IMR-90 (cell line): ENCODE measurements around the gene EFNB2. TPM values are rescaled to one million over a fixed set of nuclear protein-coding genes. Genes with fewer than 3 reads are reported as not detected.

Experiments used
- ATAC-seq: fragments of 200-7000 bp; cut with Tn5 transposase; 2 replicates; pipeline ENCODE4 v1.9.1; 2020; ENCODE audit warnings: low read depth, mild to moderate bottlenecking, moderate library complexity
- BruUV-seq: library from RNA; stranded (reverse); fragments of 400-500 nt; replicated peaks from 2 replicates; lab custom pipeline; 2021; lab: Mats Ljungman, UMichigan
- CTCF ChIA-PET: fragments of 300-600 bp; formaldehyde crosslinking; extraction: SDS; loops from one replicate; lab custom pipeline; 2021; ENCODE audit warnings: antibody characterized with exemption; lab: Yijun Ruan, JAX
- POLR2A ChIA-PET: fragments of 300-600 bp; sonication (Branson Sonifier 250); formaldehyde crosslinking; loops from one replicate; lab custom pipeline; 2022; ENCODE audit warnings: antibody characterized with exemption; ENCODE audit not compliant: unreplicated experiment; lab: Charles Lee
- DNase-seq: peaks from one replicate; pipeline ENCODE4 v3.0.0; 2013
- H2AFZ ChIP-seq: replicated peaks from 2 replicates; pipeline ENCODE3; 2013; ENCODE audit warnings: low read length, mild to moderate bottlenecking; ENCODE audit not compliant: poor library complexity
- H2AK5ac ChIP-seq: 2 replicates; pipeline ENCODE4 v1.6.1; 2013; ENCODE audit warnings: low read depth, low read length, inconsistent platforms
- H2AK9ac ChIP-seq: replicated peaks from 2 replicates; pipeline ENCODE3; 2013; ENCODE audit warnings: mild to moderate bottlenecking, low read depth, low read length, moderate library complexity; ENCODE audit not compliant: poor library complexity
- H2BK120ac ChIP-seq: 2 replicates; pipeline ENCODE4 v1.6.1; 2013; ENCODE audit warnings: low read depth, low read length, inconsistent platforms
- H2BK15ac ChIP-seq: 3 replicates; pipeline ENCODE4 v1.6.1; 2013; ENCODE audit warnings: low read depth, low read length, inconsistent platforms
- H2BK20ac ChIP-seq: 2 replicates; pipeline ENCODE4 v1.6.1; 2013; ENCODE audit warnings: low read depth, mild to moderate bottlenecking, inconsistent platforms, low read length, moderate library complexity
- H2BK5ac ChIP-seq: 2 replicates; pipeline ENCODE4 v1.6.1; 2013; ENCODE audit warnings: mild to moderate bottlenecking, low read depth, low read length, inconsistent platforms; ENCODE audit not compliant: poor library complexity, severe bottlenecking
- H3K14ac ChIP-seq: replicated peaks from 2 replicates; pipeline ENCODE4 v1.6.1; 2013; ENCODE audit warnings: low read depth, low read length, inconsistent platforms
- H3K18ac ChIP-seq: 2 replicates; pipeline ENCODE4 v1.6.1; 2013; ENCODE audit warnings: low read depth, low read length, control low read depth
- H3K23ac ChIP-seq: 2 replicates; pipeline ENCODE4 v1.6.1; 2013; ENCODE audit warnings: low read depth, low read length, inconsistent platforms
- H3K27ac ChIP-seq: 2 replicates; pipeline ENCODE4 v1.5.1; 2013; ENCODE audit warnings: mild to moderate bottlenecking, control low read depth, low read length; ENCODE audit not compliant: insufficient read depth
- H3K27me3 ChIP-seq: 2 replicates; pipeline ENCODE4 v1.6.1; 2013; ENCODE audit warnings: low read length; ENCODE audit not compliant: control insufficient read depth, insufficient read depth
- H3K36me3 ChIP-seq: 2 replicates; pipeline ENCODE4 v1.6.1; 2013; ENCODE audit warnings: low read length, mixed read lengths; ENCODE audit not compliant: control insufficient read depth, insufficient read depth
- H3K4ac ChIP-seq: 2 replicates; pipeline ENCODE4 v1.6.1; 2013; ENCODE audit warnings: low read depth, low read length, inconsistent platforms
- H3K4me1 ChIP-seq: 2 replicates; pipeline ENCODE4 v1.6.1; 2013; ENCODE audit warnings: low read length, mixed read lengths; ENCODE audit not compliant: control insufficient read depth, insufficient read depth
- H3K4me2 ChIP-seq: 2 replicates; pipeline ENCODE4 v1.6.1; 2013; ENCODE audit warnings: low read depth, mild to moderate bottlenecking, control low read depth, low read length, moderate library complexity
- H3K4me3 ChIP-seq: 2 replicates; pipeline ENCODE4 v1.5.1; 2013; ENCODE audit warnings: low read depth, mild to moderate bottlenecking, control low read depth, low read length, moderate library complexity; ENCODE audit not compliant: insufficient read depth
- H3K56ac ChIP-seq: 2 replicates; pipeline ENCODE4 v1.6.1; 2013; ENCODE audit warnings: low read length, inconsistent platforms; ENCODE audit not compliant: insufficient read depth; ENCODE audit errors: extremely low read depth
- H3K79me1 ChIP-seq, 2 experiments: 2 replicates each; pipeline ENCODE4 v1.6.1; 2013; ENCODE audit warnings: low read length in 2 of 2, inconsistent platforms in 1 of 2, low read depth in 1 of 2
- H3K9ac ChIP-seq: 2 replicates; pipeline ENCODE4 v1.6.1; 2013; ENCODE audit warnings: low read depth, low read length, control low read depth
- H3K9me1 ChIP-seq: 2 replicates; pipeline ENCODE4 v1.6.1; 2013; ENCODE audit warnings: low read length, inconsistent platforms; ENCODE audit not compliant: insufficient read depth
- H3K9me3 ChIP-seq: 2 replicates; pipeline ENCODE4 v1.6.1; 2013; ENCODE audit warnings: low read length; ENCODE audit not compliant: control insufficient read depth, insufficient read depth
- H4K20me1 ChIP-seq: 2 replicates; pipeline ENCODE4 v1.6.1; 2013; ENCODE audit warnings: low read length, inconsistent platforms; ENCODE audit not compliant: insufficient read depth
- H4K5ac ChIP-seq: 2 replicates; pipeline ENCODE4 v1.6.1; 2013; ENCODE audit warnings: mild to moderate bottlenecking, low read depth, low read length, control low read depth
- H4K8ac ChIP-seq, 2 experiments: 2 replicates each; pipeline ENCODE4 v1.6.1; 2013; ENCODE audit warnings: low read depth in 2 of 2, low read length in 2 of 2, control low read depth in 1 of 2, inconsistent platforms in 1 of 2
- H4K91ac ChIP-seq: 2 replicates; pipeline ENCODE4 v1.6.1; 2013; ENCODE audit warnings: low read depth, low read length, inconsistent platforms; ENCODE audit not compliant: insufficient read depth
- BHLHE40 ChIP-seq: fragments of 150-350 bp; IDR thresholded peaks from 2 replicates; pipeline ENCODE4 v1.6.1; 2016; ENCODE audit warnings: mild to moderate bottlenecking, low read depth, low read length
- CEBPB ChIP-seq: IDR thresholded peaks from 2 replicates; pipeline ENCODE4 v1.6.1; 2012; ENCODE audit warnings: low read depth, low read length, improper control_type of control experiment
- CTCF ChIP-seq: conservative IDR thresholded peaks from 2 replicates; pipeline ENCODE4 v1.5.1; 2012; ENCODE audit warnings: mild to moderate bottlenecking, low read depth, low read length, improper control_type of control experiment
- ELK1 ChIP-seq: fragments of 150-350 bp; IDR thresholded peaks from 2 replicates; pipeline ENCODE4 v1.6.1; 2016; ENCODE audit warnings: low read depth, mild to moderate bottlenecking, low read length, moderate library complexity, borderline replicate concordance
- FOS ChIP-seq: fragments of 150-350 bp; IDR thresholded peaks from 2 replicates; pipeline ENCODE4 v1.6.1; 2016; ENCODE audit warnings: low read depth, low read length
- MAFK ChIP-seq: IDR thresholded peaks from 2 replicates; pipeline ENCODE4 v1.6.1; 2012; ENCODE audit warnings: low read depth, low read length, improper control_type of control experiment
- MAZ ChIP-seq: IDR thresholded peaks from 2 replicates; pipeline ENCODE4 v1.6.1; 2012; ENCODE audit warnings: low read depth, mild to moderate bottlenecking, low read length, improper control_type of control experiment, moderate library complexity, borderline replicate concordance
- MXI1 ChIP-seq: IDR thresholded peaks from 2 replicates; pipeline ENCODE4 v1.6.1; 2012; ENCODE audit warnings: low read depth, mild to moderate bottlenecking, low read length, moderate library complexity, borderline replicate concordance
- POLR2A ChIP-seq: IDR thresholded peaks from 2 replicates; pipeline ENCODE4 v1.6.1; 2012; ENCODE audit warnings: mild to moderate bottlenecking, low read depth, low read length
- RAD21 ChIP-seq: IDR thresholded peaks from 2 replicates; pipeline ENCODE4 v1.6.1; 2012; ENCODE audit warnings: low read length, improper control_type of control experiment
- RCOR1 ChIP-seq: IDR thresholded peaks from 2 replicates; pipeline ENCODE4 v1.6.1; 2012; ENCODE audit warnings: mild to moderate bottlenecking, low read length, improper control_type of control experiment; ENCODE audit not compliant: insufficient replicate concordance
- RFX5 ChIP-seq: IDR thresholded peaks from 2 replicates; pipeline ENCODE4 v1.8.0; 2012; ENCODE audit warnings: low read depth, mild to moderate bottlenecking, low read length, moderate library complexity
- SMC3 ChIP-seq: fragments of 150-350 bp; IDR thresholded peaks from 2 replicates; pipeline ENCODE4 v1.6.1; 2016; ENCODE audit warnings: low read depth, mild to moderate bottlenecking, antibody characterized with exemption, low read length, moderate library complexity
- USF2 ChIP-seq: fragments of 150-350 bp; IDR thresholded peaks from 2 replicates; pipeline ENCODE4 v1.6.1; 2017; ENCODE audit warnings: mild to moderate bottlenecking, antibody characterized with exemption, low read length, low read depth
- WGBS, 2 experiments: methylation state at CpG; one replicate each; pipeline versions ENCODE4 v1.1.5 to v1.1.7; 2013; ENCODE audit warnings: missing lambda C conversion rate in 2 of 2; ENCODE audit not compliant: insufficient read length in 1 of 2; ENCODE audit errors: extremely low coverage in 2 of 2; 5-methylcytosine and 5-hydroxymethylcytosine counted together
- dilution Hi-C: fragments of 300-500 bp; cut with HindIII; formaldehyde crosslinking; loops from one replicate; pipeline ENCODE4 v1.14.3; 2018; ENCODE audit warnings: low sequenced_read_pairs; ENCODE audit not compliant: unreplicated experiment
- in situ Hi-C: fragments of 300-500 bp; cut with MboI; formaldehyde crosslinking; loops from 3 replicates; pipeline ENCODE4 v1.14.3; 2019; ENCODE audit warnings: low sequenced_read_pairs, inconsistent platforms, mixed read lengths
- intact Hi-C: fragments of 100-400 bp; cut with micrococcal nuclease; formaldehyde crosslinking; loops from 2 replicates; pipeline ENCODE4 v1.10.0; 2022
- polyA plus RNA-seq, 3 experiments: library from polyadenylated mRNA; depleted of rRNA; stranded (reverse); fragments of >200 nt; gene quantifications; 2 replicates each; pipeline ENCODE4 v1.2.3, GENCODE V29; 2012; ENCODE audit warnings: low replicate concordance in 1 of 3
- total RNA-seq: library from RNA; depleted of rRNA; stranded (reverse); fragments of >200 nt; gene quantifications from 2 replicates; pipeline ENCODE4 v1.2.3, GENCODE V29; 2012

The EFNB2 gene
- total and polyA plus RNA-seq, 2 of the 4 experiments (the other 2 are of a cell fraction) = 5.4 to 6.0 TPM

- ChIA-PET POLR2A (no interaction called here), CTCF (no interaction called here)
- no peak overlapping the region for H3K4ac ChIP-seq
- no peaks in the 10 kb centered on the region for H3K36me3 ChIP-seq
- H3K4me2 ChIP-seq = no peak overlapping the region
- H3K56ac ChIP-seq = no peak overlapping the region
- H3K9me1 ChIP-seq = no peaks in the 10 kb centered on the region
- BruUV-seq = no TSS peak
- H2AFZ ChIP-seq = no peak overlapping the region
- H3K27ac ChIP-seq = no peak overlapping the region
- no peak for DNase-seq
- H3K9me3 ChIP-seq = no peaks in the 10 kb centered on the region
- H3K14ac ChIP-seq = no peak overlapping the region
- H4K5ac ChIP-seq = no peak overlapping the region
- peaks cover 5% of the 10 kb centered on the region; the same call in 1 of the 2 replicates for H3K4me1 ChIP-seq
- dilution Hi-C loops = no loop called here
- H2AK9ac ChIP-seq = no peak overlapping the region
- H3K18ac ChIP-seq = no peak overlapping the region
- H3K79me1 ChIP-seq = peaks cover 13 to 33% of the 10 kb centered on the region in 2 experiments; a peak in 3 of 4 replicates
- H3K4me3 ChIP-seq = no peak overlapping the region
- H4K8ac ChIP-seq = no peak overlapping the region
- H3K9ac ChIP-seq = no peak overlapping the region
- H2BK15ac ChIP-seq = no peak overlapping the region
- H4K91ac ChIP-seq = no peak overlapping the region
- in situ Hi-C loops = loop anchor here (10.0 to 25.0 kb wide), 4 partner anchors 1094 to 1956 kb away; no protein-coding TSS in a partner anchor
- no peaks in the 10 kb centered on the region for H4K20me1 ChIP-seq
- H3K27me3 ChIP-seq = no peaks in the 10 kb centered on the region
- no peak overlapping the region for H2AK5ac ChIP-seq
- no peak for ATAC-seq
- no CpG with 5 or more reads among the region's 8 CpGs for WGBS, 2 experiments
- no peak for TF ChIP-seq MAFK
- TF ChIP-seq SMC3 = no peak
- TF ChIP-seq FOS = no peak
- TF ChIP-seq MAZ = no peak
- no peak for TF ChIP-seq CTCF
- TF ChIP-seq RCOR1 = no peak
- TF ChIP-seq ELK1 = no peak
- TF ChIP-seq CEBPB = no peak
- no peak for TF ChIP-seq POLR2A
- TF ChIP-seq RAD21 = no peak
- no peak for TF ChIP-seq USF2
- no peak for TF ChIP-seq RFX5
- no peak for TF ChIP-seq MXI1
- TF ChIP-seq BHLHE40 = no peak
- intact Hi-C loops = loop anchor here (5.0 to 10.0 kb wide), 4 partner anchors 1086 to 1394 kb away; no protein-coding TSS in a partner anchor
- H2BK5ac ChIP-seq = no peak overlapping the region
- H2BK120ac ChIP-seq = no peak overlapping the region
- H2BK20ac ChIP-seq = no peak overlapping the region
- no peak overlapping the region for H3K23ac ChIP-seq
These were observed 4.4 kb downstream of the EFNB2 start for GRCh38 chr13:106530980-106531481.
